Measurements from ENCODE around the gene MOSPD3.
A peak's percentile ranks its signal among the peaks of the same experiment; 100 is the strongest.
"Not testable (repeated sequence)": the region's sequence is repeated elsewhere in the genome, so short reads cannot be mapped to it uniquely, and the experiment has no call there.

The MOSPD3 gene

DNA sequence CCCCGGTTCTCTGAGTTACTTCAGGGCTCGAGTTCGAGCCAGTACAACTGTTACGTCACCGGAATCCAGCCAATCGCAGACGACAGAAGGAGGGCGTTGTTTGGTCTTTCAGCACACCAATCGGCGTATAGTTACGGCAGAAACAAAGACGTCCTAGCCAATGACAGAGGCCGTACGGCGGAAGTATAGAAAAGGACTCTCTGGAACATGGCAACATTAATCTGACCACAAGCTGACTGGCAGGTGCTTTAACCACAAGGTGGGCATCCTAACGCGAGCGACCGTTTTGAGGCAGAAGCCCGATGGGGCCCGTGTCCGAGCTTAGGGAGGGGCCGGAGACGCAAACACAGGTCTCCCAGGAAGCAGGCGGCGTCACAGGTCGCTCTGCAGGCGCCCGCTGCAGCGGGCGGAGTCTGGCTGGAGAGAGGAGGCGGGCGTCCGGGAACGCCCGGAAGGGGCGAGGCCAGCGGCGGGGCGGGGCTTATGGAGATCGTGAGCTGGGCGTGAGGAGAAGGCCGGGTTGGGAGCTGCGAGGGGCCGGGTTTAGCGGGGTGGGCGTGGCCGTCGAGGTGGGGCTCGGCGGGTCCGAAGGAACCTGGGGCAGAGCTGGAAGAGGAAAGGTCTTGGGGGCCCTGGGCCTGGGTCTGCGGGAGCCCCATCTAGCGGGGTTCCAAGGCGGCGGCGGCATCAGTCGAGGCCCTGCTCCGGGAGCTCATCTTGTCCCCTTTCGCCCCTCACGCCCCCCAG is at the start of gene MOSPD3:
Gene MOSPD3 (plus strand): TSS at position 558 of the 747 bp plus-strand sequence. CDS start 252 bp downstream, outside the sequence.
- peak; percentile 98 for DNase-seq

GRCh38 chr7:100563100-100563564 is 49.2 kb upstream of the MOSPD3 start:
- no peak for DNase-seq

- DNase-seq = peak; percentile 69
Measured at GRCh38 chr7:100563809-100564400, 48.4 kb upstream of the MOSPD3 start.

DNA sequence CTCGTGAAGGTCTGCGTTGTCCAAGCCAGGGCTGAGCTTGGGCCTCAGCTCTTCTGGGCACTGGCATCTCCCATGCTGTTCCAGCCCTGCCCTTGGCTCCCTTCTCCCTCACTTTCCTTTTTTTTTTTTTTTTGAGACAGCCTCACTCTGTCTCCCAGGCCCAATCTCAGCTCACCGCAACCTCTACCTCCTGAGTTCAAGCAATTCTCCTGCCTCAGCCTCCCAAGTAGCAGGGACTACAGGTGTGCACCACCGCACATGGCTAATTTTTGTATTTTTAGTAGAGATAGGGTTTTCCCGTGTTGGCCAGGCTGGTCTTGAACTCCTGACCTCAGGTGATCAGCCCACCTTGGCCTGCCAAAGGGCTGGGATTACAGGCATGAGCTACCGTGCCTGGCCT is 47.9 kb upstream of the MOSPD3 start:
- not testable (repeated sequence) for DNase-seq

GRCh38 chr7:100565133-100565571 is 47.2 kb upstream of the MOSPD3 start:
- DNase-seq = no peak

- DNase-seq = no peak
Measured at GRCh38 chr7:100566018-100566531, 46.3 kb upstream of the MOSPD3 start.

DNA sequence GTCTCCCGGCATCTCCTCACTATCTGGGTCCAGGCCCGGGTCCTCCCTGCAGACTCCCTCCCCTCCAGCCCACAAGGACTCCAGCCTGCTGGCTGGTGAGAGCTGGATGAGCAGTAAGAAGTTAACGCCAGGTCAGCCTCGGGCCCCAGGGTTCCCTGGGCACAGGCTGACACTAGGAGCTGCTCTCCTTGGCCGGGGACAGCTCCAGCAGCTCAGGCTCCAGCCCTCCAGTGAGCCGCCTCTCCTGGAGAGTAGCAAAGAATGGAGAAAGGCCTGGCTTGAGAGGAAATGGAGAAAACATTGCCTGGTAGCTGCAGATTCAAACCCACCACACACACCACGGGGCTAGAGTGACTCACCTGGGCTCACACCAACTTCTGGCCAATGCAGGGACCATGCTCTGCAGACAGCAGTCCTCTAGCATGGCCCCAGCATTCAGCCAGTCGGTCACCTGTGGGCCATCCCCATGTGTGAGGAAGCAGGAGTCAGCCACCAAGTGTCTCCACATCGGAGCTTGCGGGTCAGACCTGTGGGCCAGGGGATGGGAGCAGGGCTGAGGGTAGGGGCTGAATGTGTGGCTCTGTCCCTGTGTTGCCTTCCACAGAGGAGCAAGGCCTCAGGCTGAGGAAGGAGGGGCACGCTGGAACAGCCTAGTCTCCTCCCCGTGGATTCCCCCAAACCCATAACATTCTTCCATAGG is 45.2 kb upstream of the MOSPD3 start:
- no peak for DNase-seq

- DNase-seq = no peak
Measured at GRCh38 chr7:100567751-100568175, 44.6 kb upstream of the MOSPD3 start.

DNA sequence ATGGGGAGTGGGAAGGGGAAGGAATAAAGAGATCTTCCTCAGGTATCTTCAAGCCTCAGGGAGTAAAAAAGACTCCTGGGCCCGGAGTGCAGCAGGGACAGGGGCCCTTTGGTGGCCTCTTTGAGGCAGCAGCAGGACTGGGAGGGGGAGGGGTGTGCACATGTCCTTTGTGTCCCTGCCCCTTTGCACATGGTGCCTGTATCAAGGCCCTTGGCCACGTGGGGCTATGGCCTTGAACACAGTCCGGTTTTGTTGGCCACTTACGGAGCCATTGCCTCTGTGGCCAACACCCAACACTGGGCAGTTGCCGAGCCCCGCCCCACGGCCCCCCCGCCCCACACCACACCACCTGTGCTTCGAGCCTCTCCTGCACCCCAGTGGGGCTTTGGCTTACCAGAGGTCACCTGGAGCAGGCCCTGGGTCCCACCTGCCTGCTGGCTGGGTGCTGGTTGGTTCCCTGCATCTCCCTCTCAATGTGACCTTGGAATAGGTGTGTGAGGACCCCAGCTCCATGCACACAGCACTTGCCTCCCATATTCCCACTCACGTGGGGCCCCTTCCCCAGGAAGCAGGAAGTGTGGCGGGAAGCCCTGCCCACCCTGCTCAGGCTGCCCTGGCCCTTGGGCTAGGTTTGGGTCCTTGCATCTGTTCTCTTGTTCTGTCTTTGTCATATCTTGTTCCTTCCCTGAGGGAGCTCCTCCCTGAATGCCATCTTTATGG is 44.0 kb upstream of the MOSPD3 start:
- DNase-seq = no peak

DNA sequence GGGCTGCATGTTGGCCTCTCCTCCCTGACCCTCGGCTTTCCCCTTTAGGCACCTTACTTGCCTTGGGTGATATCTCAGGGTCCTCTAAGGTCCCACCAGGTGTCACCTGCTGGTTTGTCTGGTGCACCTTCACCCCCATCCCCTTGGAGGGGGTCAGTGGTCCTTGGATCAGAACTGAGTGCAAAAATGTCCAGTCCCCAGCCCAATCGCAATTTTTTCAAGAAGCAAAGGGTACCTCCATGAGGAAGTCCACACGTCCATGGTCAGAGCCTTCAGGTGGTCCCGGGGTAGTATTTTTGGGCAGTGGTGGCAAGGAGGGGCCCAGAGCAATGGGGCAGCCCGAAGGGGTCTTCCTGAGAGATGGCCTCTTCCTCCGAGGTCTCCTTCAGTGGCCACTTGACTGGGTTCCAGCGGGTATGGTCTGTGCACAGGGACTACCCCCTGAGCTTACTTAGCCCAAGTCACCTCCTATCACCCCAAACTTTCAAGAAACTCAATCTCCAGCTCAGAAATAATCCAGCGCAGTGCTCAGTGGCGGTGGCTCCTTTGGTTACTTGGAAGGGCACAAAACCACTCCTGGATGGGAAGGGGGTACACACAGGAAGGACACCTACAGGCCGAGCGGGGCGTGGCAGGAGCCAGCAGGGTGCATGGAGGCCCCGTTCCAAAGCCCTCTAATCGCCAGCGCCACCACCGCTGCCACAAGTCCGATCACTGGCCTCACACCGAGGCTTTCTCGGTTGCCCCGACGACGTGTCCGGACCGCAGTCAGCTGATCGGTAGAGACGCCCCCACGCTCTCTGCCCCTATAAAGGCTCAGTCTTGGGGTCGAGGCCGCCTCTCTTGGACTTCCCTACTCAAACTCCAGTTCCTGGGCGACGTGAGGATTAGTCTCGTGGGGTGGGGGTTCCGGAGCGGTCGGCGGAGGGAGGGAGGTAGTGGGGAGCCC is 43.2 kb upstream of the MOSPD3 start:
- DNase-seq = peak; percentile 30

- DNase-seq = no peak
Measured at GRCh38 chr7:100570954-100571828, 41.1 kb upstream of the MOSPD3 start.

DNA sequence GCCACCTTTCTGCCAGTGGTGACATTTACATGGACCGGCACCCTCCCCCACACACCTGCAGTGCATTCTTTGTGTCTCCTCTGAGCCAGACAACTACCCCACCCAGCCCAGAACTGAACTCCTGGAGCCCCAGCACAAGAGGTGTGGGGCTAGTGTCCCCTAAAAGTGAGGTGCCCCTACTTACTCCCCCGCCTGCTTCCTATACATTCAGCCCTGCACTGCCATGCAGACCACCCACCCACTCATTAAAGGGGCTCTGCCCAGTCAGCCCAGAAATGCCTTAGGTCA is 40.6 kb upstream of the MOSPD3 start:
- no peak for DNase-seq

GRCh38 chr7:100572281-100572948 is 39.9 kb upstream of the MOSPD3 start:
- DNase-seq = no peak

DNA sequence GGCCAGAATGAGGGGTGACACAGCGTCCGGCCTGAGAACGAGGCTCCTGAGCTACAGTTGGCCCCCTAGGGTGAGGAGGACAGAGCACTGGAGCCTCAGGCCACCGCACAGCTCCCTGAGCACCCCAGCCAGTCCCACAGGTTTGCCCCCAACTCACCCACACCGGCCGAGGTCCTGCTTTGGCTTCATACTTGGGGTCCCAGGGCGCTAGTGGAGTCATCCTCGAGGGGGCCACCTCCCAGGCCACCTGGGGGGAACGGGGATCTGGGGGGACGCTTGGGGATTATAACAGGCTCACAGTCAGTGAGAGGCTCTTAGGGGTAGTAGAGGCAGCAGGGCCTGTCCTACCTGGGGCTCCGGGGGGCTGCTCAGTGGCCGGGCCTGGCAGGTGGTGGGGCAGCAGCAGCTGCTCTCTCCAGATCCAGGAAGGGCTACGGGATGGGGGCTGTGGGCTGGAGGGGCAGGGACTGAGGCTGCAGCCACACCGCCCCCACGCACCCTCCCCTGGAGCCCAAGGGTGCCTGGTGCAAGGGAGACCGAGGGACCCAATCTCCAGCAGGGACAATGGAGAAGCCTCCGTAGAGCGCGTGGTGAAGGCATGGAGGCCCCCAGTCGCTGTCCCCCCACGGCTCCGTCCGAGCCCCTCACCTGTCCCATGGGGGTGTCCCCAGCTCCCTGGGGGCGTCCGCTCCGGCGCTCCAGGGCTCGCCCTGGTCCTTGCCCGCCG is 39.2 kb upstream of the MOSPD3 start:
- no peak for DNase-seq

GRCh38 chr7:100573691-100574361 is 38.5 kb upstream of the MOSPD3 start, which contains the start of gene SAP25:
SAP25 (minus strand) TSS chr7:100573900; CDS start chr7:100573742, 158 bp downstream.
- DNase-seq = no peak

- DNase-seq = no peak
Measured at GRCh38 chr7:100574362-100575205, 37.8 kb upstream of the MOSPD3 start.

- no peak for DNase-seq
Measured at GRCh38 chr7:100575206-100575631, 37.1 kb upstream of the MOSPD3 start.
